Neural cell (in vitro differentiated cells): ENCODE data around the gene MTCL1.

ENCODE experiments used
- CTCF ChIP-seq: fragments of 450-650 bp; IDR thresholded peaks from 2 replicates; pipeline ENCODE4 v1.5.1; 2014; ENCODE audit warnings: antibody characterized with exemption, mild to moderate bottlenecking, moderate library complexity; ENCODE audit not compliant: poor library complexity, severe bottlenecking
- EZH2 ChIP-seq: fragments of 200-600, 300-800 bp; shearing (Covaris generic), sonication (generic); IDR thresholded peaks from 2 replicates; pipeline ENCODE4 v1.6.1; 2014; ENCODE audit warnings: antibody characterized with exemption, low read length, borderline replicate concordance, mild to moderate bottlenecking; ENCODE audit not compliant: insufficient read depth, poor library complexity, severe bottlenecking
- MXI1 ChIP-seq: fragments of 450-650 bp; conservative IDR thresholded peaks from 2 replicates; pipeline ENCODE4 v1.6.1; 2014; ENCODE audit warnings: antibody characterized with exemption, mild to moderate bottlenecking; ENCODE audit not compliant: poor library complexity, severe bottlenecking
- POLR2AphosphoS5 ChIP-seq: IDR thresholded peaks from 2 replicates; pipeline ENCODE4 v1.6.1; 2012
- RAD21 ChIP-seq: fragments of 450-650 bp; conservative IDR thresholded peaks from 2 replicates; pipeline ENCODE4 v1.6.1; 2014; ENCODE audit warnings: antibody characterized with exemption, mild to moderate bottlenecking, moderate library complexity
- REST ChIP-seq: IDR thresholded peaks from 2 replicates; pipeline ENCODE4 v1.6.1; 2012; ENCODE audit warnings: borderline replicate concordance
- TAF1 ChIP-seq: IDR thresholded peaks from 2 replicates; pipeline ENCODE4 v1.6.1; 2012; ENCODE audit warnings: low read depth

- TF ChIP-seq CTCF (no peak), REST (no peak), RAD21 (no peak), MXI1 (no peak), EZH2 (no peak), TAF1 (no peak), POLR2AphosphoS5 (no peak)
Observed at GRCh38 chr18:8824846-8825245, 119.5 kb downstream of the MTCL1 start.
